HepG2 (cell line): ENCODE results near the gene SERTM1. TPM values are rescaled to one million over a fixed set of nuclear protein-coding genes. Genes with fewer than 3 reads are reported as not detected.

Source experiments
- ATAC-seq: fragments of 200-7000 bp; cut with Tn5 transposase; 3 replicates; pipeline ENCODE4 v1.9.1; 2020; ENCODE audit warnings: mild to moderate bottlenecking, moderate library complexity
- BruUV-seq: library from RNA; stranded (reverse); fragments of 400-500 nt; replicated peaks from 2 replicates; lab custom pipeline; 2021; lab: Mats Ljungman, UMichigan
- CTCF ChIA-PET: fragments of 300-600 bp; formaldehyde crosslinking; extraction: SDS; loops from one replicate; lab custom pipeline; 2021; ENCODE audit warnings: low total read pairs, inconsistent platforms, low intra/inter-chr PET ratio; lab: Yijun Ruan, JAX
- POLR2A ChIA-PET: fragments of 350-600 bp; sonication (Branson Sonifier 250); formaldehyde crosslinking; loops from one replicate; lab custom pipeline; 2020; ENCODE audit warnings: antibody characterized with exemption, inconsistent platforms; lab: Yijun Ruan, JAX
- DNase-seq: peaks from one replicate; pipeline ENCODE4 v3.0.0-alpha.2; 2015; ENCODE audit warnings: low spot score
- FAIRE-seq: peaks from 3 replicates; lab custom pipeline; 2011; peaks lifted over from hg19 to GRCh38; lab: Jason Lieb, UNC
- H2AFZ ChIP-seq: one replicate; pipeline ENCODE4 v1.6.1; 2011; ENCODE audit warnings: low read length, inconsistent platforms
- H3K27ac ChIP-seq: fragments of 300-600 bp; 3 replicates; pipeline ENCODE4 v1.8.0; 2011; ENCODE audit warnings: mixed run types, mild to moderate bottlenecking, mixed read lengths, low read length, inconsistent platforms; ENCODE audit not compliant: insufficient read depth; ENCODE audit errors: extremely low read length
- H3K27me3 ChIP-seq, 2 experiments: fragments of 200-600 bp in 1 of 2; 2 replicates in 1 of 2; 3 replicates in 1 of 2; pipeline versions ENCODE4 v1.6.0 to v1.8.0; 2011; ENCODE audit warnings: low read length in 2 of 2, mild to moderate bottlenecking in 2 of 2, moderate library complexity in 2 of 2, inconsistent platforms in 1 of 2; ENCODE audit not compliant: insufficient read depth in 2 of 2, control insufficient read depth in 1 of 2
- H3K36me3 ChIP-seq, 2 experiments: fragments of 200-600 bp in 1 of 2; replicated peaks in 1 of 2; 2 replicates in 1 of 2; 3 replicates in 1 of 2; pipeline versions ENCODE4 v1.5.1 to v1.8.0; 2011; ENCODE audit warnings: low read length in 2 of 2, inconsistent platforms in 1 of 2; ENCODE audit not compliant: insufficient read depth in 2 of 2, control insufficient read depth in 1 of 2
- H3K4me1 ChIP-seq: 2 replicates; pipeline ENCODE4 v1.5.1; 2012; ENCODE audit warnings: low read length, inconsistent platforms; ENCODE audit not compliant: insufficient read depth
- H3K4me2 ChIP-seq: 2 replicates; pipeline ENCODE4 v1.6.0; 2011; ENCODE audit warnings: low read depth, low read length, inconsistent platforms
- H3K4me3 ChIP-seq, 3 experiments: fragments of 200-600 bp in 1 of 3; sonication (generic), shearing (Covaris generic) in 1 of 3; replicated peaks in 1 of 3; 2 replicates each; pipeline ENCODE4 v1.5.1; 2011 to 2016; ENCODE audit warnings: low read length in 3 of 3, inconsistent platforms in 2 of 3, low read depth in 2 of 3, mild to moderate bottlenecking in 2 of 3, control low read depth in 1 of 3, mixed read lengths in 1 of 3; ENCODE audit not compliant: insufficient read depth in 1 of 3
- H3K79me2 ChIP-seq: one replicate; pipeline ENCODE4 v1.6.1; 2011; ENCODE audit warnings: low read length, inconsistent platforms; ENCODE audit not compliant: insufficient read depth
- H3K9ac ChIP-seq: 2 replicates; pipeline ENCODE4 v1.6.0; 2011; ENCODE audit warnings: mild to moderate bottlenecking, low read depth, low read length, inconsistent platforms; ENCODE audit not compliant: insufficient read depth
- H3K9me3 ChIP-seq: 2 replicates; pipeline ENCODE4 v1.5.1; 2012; ENCODE audit warnings: mild to moderate bottlenecking, low read length
- H4K20me1 ChIP-seq: 2 replicates; pipeline ENCODE4 v1.6.0; 2011; ENCODE audit warnings: inconsistent platforms, mild to moderate bottlenecking, low read length, moderate library complexity; ENCODE audit not compliant: insufficient read depth
- ETV6 ChIP-seq: sonication (generic); formaldehyde crosslinking; conservative IDR thresholded peaks from 2 replicates; pipeline ENCODE4 v1.4.0; 2020; ENCODE audit warnings: missing genetic modification reagents
- GABPB1 ChIP-seq: IDR thresholded peaks from 2 replicates; pipeline ENCODE4 v1.6.1; 2016; ENCODE audit warnings: mild to moderate bottlenecking, missing genetic modification reagents, moderate library complexity, missing compliant biosample characterization
- GMEB2 ChIP-seq: IDR thresholded peaks from 2 replicates; pipeline ENCODE4 v1.6.1; 2016; ENCODE audit warnings: missing biosample characterization, missing genetic modification reagents, low read depth
- HES4 ChIP-seq: sonication (generic); formaldehyde crosslinking; IDR thresholded peaks from 2 replicates; pipeline ENCODE4 v1.9.0; 2021; ENCODE audit warnings: mild to moderate bottlenecking, missing genetic modification reagents, borderline replicate concordance
- HOXA9 ChIP-seq: sonication (generic); formaldehyde crosslinking; IDR thresholded peaks from 2 replicates; pipeline ENCODE4 v1.8.1; 2022; ENCODE audit warnings: missing genetic modification reagents, mild to moderate bottlenecking, moderate library complexity, borderline replicate concordance
- IRF2 ChIP-seq: IDR thresholded peaks from 2 replicates; pipeline ENCODE4 v1.6.1; 2018; ENCODE audit warnings: missing genetic modification reagents, missing compliant biosample characterization
- ISX ChIP-seq: sonication (generic); formaldehyde crosslinking; conservative IDR thresholded peaks from 2 replicates; pipeline ENCODE4 v1.5.0; 2020; ENCODE audit warnings: missing genetic modification reagents
- KLF9 ChIP-seq: IDR thresholded peaks from 2 replicates; pipeline ENCODE4 v1.6.1; 2016; ENCODE audit warnings: low read depth
- MTA1 ChIP-seq: sonication (generic); formaldehyde crosslinking; IDR thresholded peaks from 2 replicates; pipeline ENCODE4 v1.4.0; 2020; ENCODE audit warnings: missing genetic modification reagents, mild to moderate bottlenecking, borderline replicate concordance
- RORA ChIP-seq: sonication (generic); formaldehyde crosslinking; IDR thresholded peaks from 2 replicates; pipeline ENCODE4 v1.5.0; 2020; ENCODE audit warnings: mild to moderate bottlenecking, missing genetic modification reagents, moderate library complexity
- YEATS4 ChIP-seq: sonication (generic); formaldehyde crosslinking; IDR thresholded peaks from 2 replicates; pipeline ENCODE4 v1.4.0; 2020; ENCODE audit warnings: missing genetic modification reagents, borderline replicate concordance
- ZNF451 ChIP-seq: sonication (generic); formaldehyde crosslinking; IDR thresholded peaks from 2 replicates; pipeline ENCODE4 v1.5.0; 2020; ENCODE audit warnings: mild to moderate bottlenecking, missing genetic modification reagents
- ZNF543 ChIP-seq: sonication (generic); formaldehyde crosslinking; IDR thresholded peaks from 2 replicates; pipeline ENCODE4 v1.4.0; 2020; ENCODE audit warnings: mild to moderate bottlenecking, missing genetic modification reagents
- ZNF567 ChIP-seq: sonication (generic); formaldehyde crosslinking; IDR thresholded peaks from 2 replicates; pipeline ENCODE4 v1.8.1; 2023; ENCODE audit warnings: mild to moderate bottlenecking, missing genetic modification reagents, borderline replicate concordance
- ZNF639 ChIP-seq: conservative IDR thresholded peaks from 2 replicates; pipeline ENCODE4 v1.6.1; 2018; ENCODE audit warnings: missing genetic modification reagents
- ZNF740 ChIP-seq: sonication (generic); formaldehyde crosslinking; IDR thresholded peaks from 2 replicates; pipeline ENCODE4 v1.4.0; 2020; ENCODE audit warnings: missing genetic modification reagents
- WGBS: methylation state at CpG from one replicate; pipeline ENCODE4 v1.1.6; 2017; ENCODE audit warnings: low lambda C conversion rate; 5-methylcytosine and 5-hydroxymethylcytosine counted together
- in situ Hi-C: cut with HindIII; loops from 2 replicates; pipeline ENCODE4 v1.10.0; 2017; ENCODE audit warnings: low pct_unique_long_range_greater_than_20kb; ENCODE audit not compliant: extremely low pct_ligation_motif_present
- intact Hi-C: fragments of 100-400 bp; cut with micrococcal nuclease; formaldehyde crosslinking; loops from one replicate; pipeline ENCODE4 v1.10.0; 2022; ENCODE audit not compliant: unreplicated experiment
- polyA plus RNA-seq, 8 experiments: library from polyadenylated mRNA; depleted of rRNA in 3 of 8; stranded (reverse) in 7 of 8; unstranded in 1 of 8; fragments of >200 nt; fragmentation: Illumina TruSeq in 4 of 8; extraction: Trizol in 4 of 8; gene quantifications; 2 replicates each; pipeline versions ENCODE4 v1.2.1 to v1.2.3, GENCODE V29; 2011 to 2016; ENCODE audit warnings: low read depth in 4 of 8, missing spikeins in 1 of 8, mixed read lengths in 1 of 8; ENCODE audit not compliant: insufficient read depth in 1 of 8
- total RNA-seq, 5 experiments: library from RNA; depleted of rRNA; stranded (reverse); fragments of >200 nt; fragmentation: Illumina TruSeq; extraction: Trizol; gene quantifications; 2 replicates each; pipeline ENCODE4 v1.2.3, GENCODE V29; 2016; ENCODE audit warnings: low read depth in 1 of 5
- TF ChIP-seq, protein P1 (sequence below): sonication (generic); formaldehyde crosslinking; IDR thresholded peaks from 2 replicates; pipeline ENCODE4 v1.4.0; 2020; ENCODE audit warnings: missing genetic modification reagents
- TF ChIP-seq, protein P2 (sequence below): sonication (generic); formaldehyde crosslinking; IDR thresholded peaks from 2 replicates; pipeline ENCODE4 v1.4.0; 2020; ENCODE audit warnings: missing genetic modification reagents

SERTM1 gene
- total and polyA plus RNA-seq, 2 of the 13 experiments (the other 11 are each of a cell fraction or from before 2014, with no cell fraction given), result not detected

DNA sequence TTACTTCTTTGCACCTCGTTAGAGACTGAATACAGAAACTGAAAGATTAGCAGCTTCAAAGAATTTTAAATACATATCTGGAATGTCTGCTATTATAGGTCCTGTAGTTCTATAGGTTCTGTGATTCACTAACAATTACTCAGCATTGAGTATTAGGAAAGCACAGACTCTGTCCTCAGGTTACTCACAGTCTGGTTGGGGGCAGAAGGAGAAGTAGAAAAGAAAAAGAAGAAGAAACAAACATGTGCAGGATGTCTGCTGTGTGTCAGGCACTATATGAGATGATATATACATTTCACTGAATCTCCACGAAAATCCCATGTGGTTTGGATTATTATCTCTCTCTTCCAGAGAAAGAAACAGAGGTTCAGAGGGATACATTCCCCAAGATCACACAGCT is 40.1 kb downstream of the SERTM1 start:
- H3K4me1 ChIP-seq, result no peaks in the 10 kb centered on the region; the same call in 1 of the 2 replicates
- FAIRE-seq, result no peak
- no peaks in the 10 kb centered on the region for H3K36me3 ChIP-seq
- no peak overlapping the region for H3K4me3 ChIP-seq
- TF ChIP-seq YEATS4 (CRISPR knock-in tag) (no peak), MTA1 (CRISPR knock-in tag) (no peak), HES4 (CRISPR knock-in tag) (no peak), GABPB1 (CRISPR knock-in tag) (no peak), ZNF543 (no peak), IRF2 (no peak), ZNF639 (CRISPR knock-in tag) (no peak), KLF9 (no peak), RORA (no peak), ZNF451 (no peak), GMEB2 (CRISPR knock-in tag) (no peak), ISX (no peak), ETV6 (CRISPR knock-in tag) (no peak), ZNF740 (no peak), HOXA9 (CRISPR knock-in tag) (no peak), ZNF567 (CRISPR knock-in tag) (no peak)
- TF ChIP-seq, protein P1, sequence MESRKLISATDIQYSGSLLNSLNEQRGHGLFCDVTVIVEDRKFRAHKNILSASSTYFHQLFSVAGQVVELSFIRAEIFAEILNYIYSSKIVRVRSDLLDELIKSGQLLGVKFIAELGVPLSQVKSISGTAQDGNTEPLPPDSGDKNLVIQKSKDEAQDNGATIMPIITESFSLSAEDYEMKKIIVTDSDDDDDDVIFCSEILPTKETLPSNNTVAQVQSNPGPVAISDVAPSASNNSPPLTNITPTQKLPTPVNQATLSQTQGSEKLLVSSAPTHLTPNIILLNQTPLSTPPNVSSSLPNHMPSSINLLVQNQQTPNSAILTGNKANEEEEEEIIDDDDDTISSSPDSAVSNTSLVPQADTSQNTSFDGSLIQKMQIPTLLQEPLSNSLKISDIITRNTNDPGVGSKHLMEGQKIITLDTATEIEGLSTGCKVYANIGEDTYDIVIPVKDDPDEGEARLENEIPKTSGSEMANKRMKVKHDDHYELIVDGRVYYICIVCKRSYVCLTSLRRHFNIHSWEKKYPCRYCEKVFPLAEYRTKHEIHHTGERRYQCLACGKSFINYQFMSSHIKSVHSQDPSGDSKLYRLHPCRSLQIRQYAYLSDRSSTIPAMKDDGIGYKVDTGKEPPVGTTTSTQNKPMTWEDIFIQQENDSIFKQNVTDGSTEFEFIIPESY, result no peak
- TF ChIP-seq, protein P2, sequence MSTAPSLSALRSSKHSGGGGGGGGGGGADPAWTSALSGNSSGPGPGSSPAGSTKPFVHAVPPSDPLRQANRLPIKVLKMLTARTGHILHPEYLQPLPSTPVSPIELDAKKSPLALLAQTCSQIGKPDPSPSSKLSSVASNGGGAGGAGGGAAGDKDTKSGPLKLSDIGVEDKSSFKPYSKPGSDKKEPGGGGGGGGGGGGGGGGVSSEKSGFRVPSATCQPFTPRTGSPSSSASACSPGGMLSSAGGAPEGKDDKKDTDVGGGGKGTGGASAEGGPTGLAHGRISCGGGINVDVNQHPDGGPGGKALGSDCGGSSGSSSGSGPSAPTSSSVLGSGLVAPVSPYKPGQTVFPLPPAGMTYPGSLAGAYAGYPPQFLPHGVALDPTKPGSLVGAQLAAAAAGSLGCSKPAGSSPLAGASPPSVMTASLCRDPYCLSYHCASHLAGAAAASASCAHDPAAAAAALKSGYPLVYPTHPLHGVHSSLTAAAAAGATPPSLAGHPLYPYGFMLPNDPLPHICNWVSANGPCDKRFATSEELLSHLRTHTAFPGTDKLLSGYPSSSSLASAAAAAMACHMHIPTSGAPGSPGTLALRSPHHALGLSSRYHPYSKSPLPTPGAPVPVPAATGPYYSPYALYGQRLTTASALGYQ (CRISPR knock-in tag), result no peak
- H3K4me2 ChIP-seq, result no peak overlapping the region
- no peak overlapping the region for H3K9ac ChIP-seq
- no peaks in the 10 kb centered on the region for H3K79me2 ChIP-seq
- in situ Hi-C loops (no loop called here), intact Hi-C loops (no loop called here)
- no peaks in the 10 kb centered on the region for H4K20me1 ChIP-seq
- H3K27ac ChIP-seq, result no peak overlapping the region
- no peak for ATAC-seq
- 0% methylated on average over 2 of the region's 2 CpGs for WGBS
- no peaks in the 10 kb centered on the region for H3K9me3 ChIP-seq
- POLR2A ChIA-PET, result no interaction called here
- no TSS peak for BruUV-seq
- peaks cover 0 to 9% of the 10 kb centered on the region in 2 experiments; a peak in 1 of 5 replicates for H3K27me3 ChIP-seq
- no peak overlapping the region for H2AFZ ChIP-seq
- DNase-seq, result no peak
- CTCF ChIA-PET, result no interaction called here
